ENCODE results near the gene CD81. TPM values are rescaled to one million over a fixed set of nuclear protein-coding genes. Genes with fewer than 3 reads are reported as not detected.

Gene CD81
- total RNA-seq, 1 experiment from 2014 or later = 194 TPM

- POLR2A ChIA-PET (ENCODE audit: low non-redundant PET) = no interaction called here
- Histone ChIP-seq H3K27me3 (replicated peaks; ENCODE audit: insufficient read depth, low read depth, low read length, poor library complexity) (no peaks in the 10 kb centered on the region), H3K9me3 (ENCODE audit: low read depth, low read length, poor library complexity, severe bottlenecking) (no peaks in the 10 kb centered on the region), H3K4me3 (ENCODE audit: low read depth, low read length, poor library complexity, severe bottlenecking) (no peak overlapping the region), H3K36me3 (ENCODE audit: insufficient read depth, low read length, poor library complexity, severe bottlenecking) (no peaks in the 10 kb centered on the region), H3K4me1 (ENCODE audit: insufficient read depth, low read length, poor library complexity, severe bottlenecking) (no peaks in the 10 kb centered on the region), H3K27ac (ENCODE audit: low read depth, low read length, poor library complexity, severe bottlenecking) (no peak overlapping the region)
- no TSS peak for BruUV-seq (replicated peaks)
- intact Hi-C loops (cut with micrococcal nuclease; ENCODE audit: unreplicated experiment) = no loop called here
- no peak for DNase-seq (ENCODE audit: low spot score)
- TF ChIP-seq, protein P1, sequence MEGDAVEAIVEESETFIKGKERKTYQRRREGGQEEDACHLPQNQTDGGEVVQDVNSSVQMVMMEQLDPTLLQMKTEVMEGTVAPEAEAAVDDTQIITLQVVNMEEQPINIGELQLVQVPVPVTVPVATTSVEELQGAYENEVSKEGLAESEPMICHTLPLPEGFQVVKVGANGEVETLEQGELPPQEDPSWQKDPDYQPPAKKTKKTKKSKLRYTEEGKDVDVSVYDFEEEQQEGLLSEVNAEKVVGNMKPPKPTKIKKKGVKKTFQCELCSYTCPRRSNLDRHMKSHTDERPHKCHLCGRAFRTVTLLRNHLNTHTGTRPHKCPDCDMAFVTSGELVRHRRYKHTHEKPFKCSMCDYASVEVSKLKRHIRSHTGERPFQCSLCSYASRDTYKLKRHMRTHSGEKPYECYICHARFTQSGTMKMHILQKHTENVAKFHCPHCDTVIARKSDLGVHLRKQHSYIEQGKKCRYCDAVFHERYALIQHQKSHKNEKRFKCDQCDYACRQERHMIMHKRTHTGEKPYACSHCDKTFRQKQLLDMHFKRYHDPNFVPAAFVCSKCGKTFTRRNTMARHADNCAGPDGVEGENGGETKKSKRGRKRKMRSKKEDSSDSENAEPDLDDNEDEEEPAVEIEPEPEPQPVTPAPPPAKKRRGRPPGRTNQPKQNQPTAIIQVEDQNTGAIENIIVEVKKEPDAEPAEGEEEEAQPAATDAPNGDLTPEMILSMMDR (conservative IDR thresholded peaks at IDR 0.05; ENCODE audit: low read depth, low read length) = no peak
- TF ChIP-seq EZH2 (IDR thresholded peaks at IDR 0.05; ENCODE audit: borderline replicate concordance, low read depth, low read length, poor library complexity, severe bottlenecking) = no peak
- CTCF ChIA-PET = no interaction called here
Measured at GRCh38 chr11:2432171-2432621, 55.1 kb downstream of the CD81 start.

GRCh38 chr11:2432628-2433071 lies 55.5 kb downstream of the CD81 start:
- TF ChIP-seq, protein P1 (conservative IDR thresholded peaks at IDR 0.05; ENCODE audit: low read depth, low read length) = no peak
- TF ChIP-seq EZH2 (IDR thresholded peaks at IDR 0.05; ENCODE audit: borderline replicate concordance, low read depth, low read length, poor library complexity, severe bottlenecking) = no peak
- Histone ChIP-seq H3K36me3 (ENCODE audit: insufficient read depth, low read length, poor library complexity, severe bottlenecking) (no peaks in the 10 kb centered on the region), H3K27me3 (replicated peaks; ENCODE audit: insufficient read depth, low read depth, low read length, poor library complexity) (no peaks in the 10 kb centered on the region), H3K4me3 (ENCODE audit: low read depth, low read length, poor library complexity, severe bottlenecking) (no peak overlapping the region), H3K4me1 (ENCODE audit: insufficient read depth, low read length, poor library complexity, severe bottlenecking) (no peaks in the 10 kb centered on the region), H3K9me3 (ENCODE audit: low read depth, low read length, poor library complexity, severe bottlenecking) (no peaks in the 10 kb centered on the region), H3K27ac (ENCODE audit: low read depth, low read length, poor library complexity, severe bottlenecking) (no peak overlapping the region)
- DNase-seq (ENCODE audit: low spot score) = no peak
- POLR2A ChIA-PET (ENCODE audit: low non-redundant PET) = no interaction called here
- BruUV-seq (replicated peaks) = no TSS peak
- CTCF ChIA-PET = no interaction called here
- intact Hi-C loops (cut with micrococcal nuclease; ENCODE audit: unreplicated experiment) = no loop called here

- Histone ChIP-seq H3K36me3 (ENCODE audit: insufficient read depth, low read length, poor library complexity, severe bottlenecking) (no peaks in the 10 kb centered on the region), H3K27me3 (replicated peaks; ENCODE audit: insufficient read depth, low read depth, low read length, poor library complexity) (no peaks in the 10 kb centered on the region), H3K9me3 (ENCODE audit: low read depth, low read length, poor library complexity, severe bottlenecking) (no peaks in the 10 kb centered on the region), H3K4me3 (ENCODE audit: low read depth, low read length, poor library complexity, severe bottlenecking) (no peak overlapping the region), H3K4me1 (ENCODE audit: insufficient read depth, low read length, poor library complexity, severe bottlenecking) (no peaks in the 10 kb centered on the region), H3K27ac (ENCODE audit: low read depth, low read length, poor library complexity, severe bottlenecking) (no peak overlapping the region)
- TF ChIP-seq, protein P1 (conservative IDR thresholded peaks at IDR 0.05; ENCODE audit: low read depth, low read length) = no peak
- no peak for TF ChIP-seq EZH2 (IDR thresholded peaks at IDR 0.05; ENCODE audit: borderline replicate concordance, low read depth, low read length, poor library complexity, severe bottlenecking)
- BruUV-seq (replicated peaks) = no TSS peak
- DNase-seq (ENCODE audit: low spot score) = no peak
- CTCF ChIA-PET = no interaction called here
- intact Hi-C loops (cut with micrococcal nuclease; ENCODE audit: unreplicated experiment) = no loop called here
- POLR2A ChIA-PET (ENCODE audit: low non-redundant PET) = no interaction called here
Measured at GRCh38 chr11:2433106-2433925, 56.2 kb downstream of the CD81 start.

All from A673 (cell line).